PFSK-1 (cell line): Measurements from ENCODE around the gene NYAP2.

ENCODE experiments used
- POLR2AphosphoS5 ChIP-seq: IDR thresholded peaks from 2 replicates; pipeline ENCODE4 v1.6.1; 2012; ENCODE audit warnings: low read depth, mild to moderate bottlenecking, control low read depth, low read length, moderate library complexity
- REST ChIP-seq, 2 experiments: IDR thresholded peaks; 2 replicates each; pipeline versions ENCODE4 v1.6.1 to v1.8.0; 2011 to 2012; ENCODE audit warnings: low read depth in 2 of 2, low read length in 2 of 2, control low read depth in 1 of 2, inconsistent platforms in 1 of 2, mild to moderate bottlenecking in 1 of 2, moderate library complexity in 1 of 2; ENCODE audit not compliant: insufficient read depth in 1 of 2
- TAF1 ChIP-seq: IDR thresholded peaks from 2 replicates; pipeline ENCODE4 v1.6.1; 2012; ENCODE audit warnings: low read length, control low read depth, borderline replicate concordance; ENCODE audit not compliant: insufficient read depth

GRCh38 chr2:225678792-225679191 lies 279.3 kb downstream of the NYAP2 start:
- TF ChIP-seq TAF1 (no peak), POLR2AphosphoS5 (no peak), REST (IDR thresholded peaks at IDR 0.05; ENCODE audit: insufficient read depth in 1 of 2, low read depth in 2 of 2, low read length in 2 of 2) (no peak)
